Pons (tissue), 1 donor: ENCODE measurements around the gene PSTK.

ENCODE experiments used
- DNase-seq: peaks from one replicate; pipeline ENCODE4 v3.0.0-alpha.2; 2016; ENCODE audit warnings: low spot score

PSTK gene

DNA sequence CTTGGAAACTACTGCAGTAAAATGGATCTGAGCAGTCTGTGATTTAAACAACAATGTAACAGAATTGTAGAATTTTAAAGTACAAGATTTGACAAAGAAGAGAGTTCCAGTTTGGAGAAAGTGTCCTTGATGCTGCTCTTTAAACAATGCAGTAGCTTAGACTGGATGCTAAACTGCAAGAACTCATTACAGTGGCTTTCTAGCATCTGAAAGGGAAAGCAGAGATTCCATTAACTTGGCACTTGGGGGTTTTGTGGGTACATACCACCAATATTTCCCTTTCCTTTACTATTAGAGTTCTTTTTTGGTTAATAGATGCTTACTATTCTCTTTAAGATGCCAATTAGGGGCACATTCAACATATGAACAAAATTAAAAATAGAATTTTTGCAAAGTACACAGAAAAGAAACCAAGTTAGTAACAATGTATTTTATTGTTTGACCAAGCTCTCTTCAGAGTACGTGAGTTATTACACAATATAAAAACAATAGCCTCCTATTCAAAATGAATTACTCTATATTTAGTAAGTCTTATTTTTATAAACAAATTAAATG is 11.9 kb downstream of the PSTK start:
- peak; percentile 78 for DNase-seq

DNA sequence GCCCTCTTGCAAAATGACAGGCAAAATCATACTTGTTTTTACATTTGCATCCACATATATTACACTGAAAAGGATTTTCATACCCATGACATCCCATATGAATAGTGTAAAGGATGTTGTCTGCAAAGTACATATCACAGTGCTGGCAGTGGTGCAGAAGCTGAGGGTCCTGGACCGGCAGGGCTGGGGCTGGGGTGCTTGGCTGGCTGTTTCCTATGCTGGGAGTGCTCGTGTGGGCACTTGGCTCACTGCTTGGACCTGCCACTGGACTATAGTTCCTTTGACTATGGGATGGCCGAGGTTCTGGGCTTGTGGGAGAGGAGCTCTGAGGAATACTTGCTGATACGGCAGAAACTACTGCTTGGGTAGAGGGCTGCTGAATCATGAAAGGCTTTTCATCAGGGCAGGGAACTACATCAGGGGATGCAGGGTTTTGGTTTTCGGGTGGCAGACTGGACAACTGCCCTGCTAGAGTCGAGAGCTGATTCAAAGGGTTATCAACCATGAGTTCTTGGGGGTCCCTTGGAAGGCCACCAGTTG is 13.7 kb downstream of the PSTK start:
- DNase-seq, result no peak

DNA sequence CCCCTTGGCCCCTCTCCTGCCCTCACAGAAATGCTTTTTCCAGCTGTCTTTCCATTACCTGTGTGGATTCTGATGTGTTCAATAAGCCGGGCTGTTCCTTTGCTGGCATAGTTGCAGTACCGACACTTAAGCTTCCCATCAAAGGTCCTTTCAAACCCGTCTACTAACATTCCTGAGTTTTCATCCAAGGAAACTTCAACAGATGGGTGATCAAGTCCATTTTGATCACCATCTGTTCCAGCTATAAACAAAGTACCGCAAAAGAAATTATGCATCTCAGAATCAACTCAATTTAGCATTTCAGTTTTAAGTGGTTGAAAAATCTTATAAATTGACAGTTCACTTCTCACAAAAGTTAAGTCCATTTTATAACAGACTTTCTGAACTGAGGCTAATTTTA is 15.7 kb downstream of the PSTK start:
- no peak for DNase-seq

DNA sequence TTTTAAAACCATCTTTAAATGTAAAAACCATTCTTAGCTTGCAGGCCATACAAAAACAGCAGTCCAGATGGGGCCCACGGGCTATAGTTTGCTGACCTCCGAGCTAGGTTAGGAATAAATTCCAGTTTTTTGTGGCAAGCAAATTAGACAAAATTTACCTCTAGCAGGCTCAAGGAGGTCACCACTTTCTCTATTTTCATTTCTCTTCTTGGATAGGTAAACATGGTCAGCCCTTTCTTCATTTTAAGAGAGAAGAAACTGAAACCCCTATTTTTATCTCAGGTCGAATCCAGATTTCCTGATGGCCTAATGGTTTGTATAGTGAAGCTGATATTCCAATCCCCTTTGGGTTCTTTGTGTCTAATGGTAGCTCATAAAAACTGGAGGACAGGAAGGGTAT is 17.7 kb downstream of the PSTK start:
- no peak for DNase-seq

DNA sequence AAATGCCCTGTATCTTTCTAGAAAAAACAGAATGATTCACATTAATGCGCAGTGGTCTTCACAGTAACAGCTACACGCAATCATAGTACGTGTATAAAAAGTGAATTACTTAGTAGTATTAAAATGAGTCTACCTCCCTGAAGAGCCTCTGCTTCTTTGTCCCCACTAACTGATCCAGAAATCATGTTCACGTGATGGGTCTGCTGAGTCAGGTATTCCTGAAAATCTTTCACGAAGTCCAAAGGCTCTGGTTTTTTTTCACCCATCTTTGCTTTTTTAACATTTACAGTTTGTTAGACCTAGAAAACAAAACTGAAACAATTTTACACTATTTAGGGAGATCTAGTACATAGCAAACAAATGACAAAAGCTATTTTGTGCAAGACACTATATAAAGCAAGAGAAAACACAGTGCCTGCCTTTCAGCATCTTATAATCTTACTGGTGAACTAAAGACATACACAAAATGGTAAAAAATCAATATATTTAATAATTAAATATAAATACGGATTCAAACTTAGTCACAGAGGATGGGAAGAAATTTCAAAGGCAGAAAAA is 18.2 kb downstream of the PSTK start:
- DNase-seq, result no peak

DNA sequence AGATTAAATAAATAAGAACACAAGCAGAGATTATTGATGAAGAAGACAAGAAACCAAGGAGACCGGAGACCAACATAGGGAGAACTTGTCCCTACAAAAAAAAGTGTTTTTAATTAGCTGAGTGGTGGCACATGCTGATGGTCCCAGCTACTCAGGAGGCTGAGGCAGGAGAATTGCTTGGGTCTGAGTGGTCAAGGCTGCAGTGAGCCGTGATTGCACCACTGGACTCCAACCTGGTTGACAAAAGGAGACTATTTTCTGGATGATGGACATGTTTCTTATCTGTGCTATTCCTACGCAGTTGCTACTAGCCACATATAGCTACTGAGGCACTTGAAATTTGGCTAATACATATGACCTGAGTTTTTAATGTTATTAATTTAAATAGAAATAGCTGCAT is 18.7 kb downstream of the PSTK start:
- no peak for DNase-seq

DNA sequence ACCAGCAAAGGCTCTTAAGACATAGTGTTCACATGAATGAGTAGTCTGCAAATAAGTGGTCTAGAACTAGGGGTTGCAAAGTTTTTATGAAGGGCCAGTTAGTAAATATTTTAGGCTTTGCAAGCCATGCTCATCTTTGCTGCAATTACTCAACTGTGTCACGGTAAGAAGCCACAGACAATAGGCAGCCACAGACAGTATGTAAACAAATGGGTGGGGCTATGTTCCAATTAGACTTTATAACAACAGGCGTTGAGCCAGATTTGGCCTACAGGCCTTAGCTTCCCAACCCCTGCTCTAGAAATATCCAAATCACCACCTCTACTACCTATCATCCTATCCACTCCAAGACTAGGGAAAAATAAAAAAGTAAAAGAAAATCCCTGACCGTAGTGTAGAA is 19.1 kb downstream of the PSTK start:
- peak; percentile 54 for DNase-seq

DNA sequence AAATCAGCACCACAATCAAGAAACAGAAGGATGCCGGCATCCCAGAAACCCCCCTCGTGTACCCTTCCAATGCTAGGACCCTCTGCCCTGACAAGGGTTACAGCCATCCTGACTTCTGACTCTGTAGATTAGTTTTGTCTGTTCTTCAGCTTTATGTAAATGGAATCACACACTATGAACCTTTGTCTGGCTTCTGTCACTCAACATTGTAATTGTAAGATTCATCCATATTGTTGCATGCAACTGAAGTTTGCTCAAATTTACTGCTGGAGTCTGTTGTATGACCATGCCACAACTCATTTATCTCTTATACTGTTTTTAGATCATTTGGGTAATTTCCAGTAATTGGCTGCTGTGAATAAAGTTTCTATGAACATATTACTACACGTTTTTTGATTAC is 20.0 kb downstream of the PSTK start:
- peak; percentile 38 for DNase-seq

DNA sequence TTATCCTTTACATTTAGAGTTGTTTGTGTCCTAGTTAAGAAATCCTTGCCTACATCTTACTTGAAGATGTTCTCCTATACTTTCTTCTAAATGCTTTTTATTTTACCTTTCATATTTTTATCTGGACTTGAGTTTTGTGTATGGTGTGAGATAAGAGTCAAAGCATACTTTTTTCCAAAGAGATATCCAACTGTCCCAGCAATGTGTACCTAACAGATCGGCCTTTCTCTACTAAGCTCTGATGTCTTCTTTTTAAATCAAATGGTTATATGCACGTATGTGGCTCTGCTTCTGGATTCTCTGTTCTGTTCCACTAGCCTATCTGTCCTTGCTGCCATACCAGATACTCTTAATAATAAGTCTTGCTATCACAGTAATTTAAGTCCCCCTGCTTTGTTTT is 21.2 kb downstream of the PSTK start:
- no peak for DNase-seq

DNA sequence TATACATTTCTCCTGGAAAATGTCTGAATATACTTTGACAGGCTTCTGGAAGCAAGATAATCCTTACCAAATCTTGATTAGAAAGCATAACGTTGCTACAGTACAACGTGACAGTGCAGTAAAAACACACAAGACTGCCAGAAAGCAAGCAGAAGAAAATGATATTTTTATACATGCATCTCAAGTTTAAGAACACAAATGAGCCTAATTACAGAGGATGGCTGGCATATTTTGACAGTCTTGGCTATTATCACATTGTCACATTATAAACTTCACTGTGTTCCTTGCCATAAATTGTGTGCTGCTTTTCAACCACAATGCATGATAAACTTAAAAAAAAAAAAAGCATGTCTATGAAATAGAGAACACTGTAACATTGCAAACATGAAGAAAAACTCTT is 24.1 kb downstream of the PSTK start:
- DNase-seq, result no peak

DNA sequence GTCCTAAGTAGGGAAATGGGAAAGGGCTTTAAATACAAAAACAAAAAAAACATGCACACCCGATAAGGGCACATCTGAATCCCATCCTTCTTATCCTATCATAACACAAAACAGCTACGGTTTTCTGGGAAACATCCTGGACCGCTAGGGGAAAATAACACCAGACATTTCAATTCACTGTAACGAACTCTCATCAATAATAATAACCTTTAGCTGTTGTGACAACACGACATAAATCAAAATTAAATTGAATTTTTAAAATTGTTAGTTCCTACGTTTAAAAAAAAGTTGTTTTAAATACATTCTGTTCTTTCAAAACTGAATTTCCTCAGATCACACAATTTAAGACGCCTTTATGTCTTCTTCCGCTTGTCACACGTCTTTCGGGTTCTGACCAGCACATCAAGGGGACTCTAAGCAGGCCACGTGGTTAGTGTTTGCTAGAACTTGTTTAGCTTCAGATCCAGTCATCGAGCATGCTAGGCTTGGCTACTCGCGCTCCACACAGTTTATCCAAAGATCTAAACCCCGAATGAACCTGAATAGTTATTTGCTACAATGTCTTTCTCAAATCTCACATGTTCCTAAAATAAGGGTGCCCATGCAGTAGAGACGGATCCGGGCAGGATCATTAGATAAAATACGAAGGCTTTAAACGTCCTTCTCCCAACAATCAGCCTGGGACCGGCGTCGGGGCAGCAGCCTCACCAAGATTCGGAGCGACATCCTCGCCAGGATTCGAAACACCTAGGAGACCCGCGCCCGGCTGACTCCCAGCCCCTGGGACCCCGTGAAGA is 27.6 kb downstream of the PSTK start:
- peak; percentile 77 for DNase-seq

DNA sequence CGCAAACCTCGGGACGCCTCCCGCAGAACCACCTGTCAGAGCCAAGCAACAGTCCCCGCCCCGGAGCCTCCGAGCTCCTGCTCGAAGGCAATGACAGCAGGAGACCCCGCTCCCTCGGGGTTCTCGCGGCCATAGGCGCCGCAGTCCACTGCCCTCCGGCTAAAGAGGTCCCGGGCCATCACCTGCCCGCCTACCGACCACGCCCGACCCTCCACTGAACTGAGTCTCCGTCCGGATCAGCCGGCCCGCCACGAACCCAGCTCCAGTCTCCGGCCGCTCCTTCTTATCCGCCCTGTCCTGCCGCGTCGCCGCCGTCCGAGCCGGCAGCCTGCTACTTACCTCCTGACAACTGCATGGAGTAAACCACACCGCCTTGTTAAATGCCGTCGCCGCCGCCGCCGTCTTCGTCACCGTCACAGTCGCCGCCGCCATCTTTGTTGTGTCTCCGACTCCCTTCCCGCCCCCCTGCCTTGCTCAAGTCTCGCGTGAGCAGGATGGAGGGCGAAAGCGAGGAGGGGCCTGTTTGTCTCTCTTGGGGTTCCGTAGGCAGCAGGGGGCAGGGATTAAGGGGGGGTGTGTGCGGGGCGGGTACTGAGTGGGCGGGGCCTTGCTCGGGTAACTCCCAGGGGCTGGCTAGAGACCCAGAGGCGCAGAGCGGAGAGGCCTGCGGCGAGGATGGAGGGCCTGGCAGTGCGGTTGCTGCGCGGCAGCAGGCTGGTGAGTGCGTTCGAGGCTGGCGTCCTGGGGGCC is 28.3 kb downstream of the PSTK start, which contains the start of the genes ACADSB and IKZF5:
Gene ACADSB, plus strand, starts transcription at position 652 of the 750 bp plus-strand sequence. Its CDS starts 24 bp downstream, at position 676.
Gene IKZF5, minus strand, starts transcription at position 441 of the 750 bp plus-strand sequence. CDS start 10,170 bp downstream, outside the sequence.
- DNase-seq, result peak; percentile 96

DNA sequence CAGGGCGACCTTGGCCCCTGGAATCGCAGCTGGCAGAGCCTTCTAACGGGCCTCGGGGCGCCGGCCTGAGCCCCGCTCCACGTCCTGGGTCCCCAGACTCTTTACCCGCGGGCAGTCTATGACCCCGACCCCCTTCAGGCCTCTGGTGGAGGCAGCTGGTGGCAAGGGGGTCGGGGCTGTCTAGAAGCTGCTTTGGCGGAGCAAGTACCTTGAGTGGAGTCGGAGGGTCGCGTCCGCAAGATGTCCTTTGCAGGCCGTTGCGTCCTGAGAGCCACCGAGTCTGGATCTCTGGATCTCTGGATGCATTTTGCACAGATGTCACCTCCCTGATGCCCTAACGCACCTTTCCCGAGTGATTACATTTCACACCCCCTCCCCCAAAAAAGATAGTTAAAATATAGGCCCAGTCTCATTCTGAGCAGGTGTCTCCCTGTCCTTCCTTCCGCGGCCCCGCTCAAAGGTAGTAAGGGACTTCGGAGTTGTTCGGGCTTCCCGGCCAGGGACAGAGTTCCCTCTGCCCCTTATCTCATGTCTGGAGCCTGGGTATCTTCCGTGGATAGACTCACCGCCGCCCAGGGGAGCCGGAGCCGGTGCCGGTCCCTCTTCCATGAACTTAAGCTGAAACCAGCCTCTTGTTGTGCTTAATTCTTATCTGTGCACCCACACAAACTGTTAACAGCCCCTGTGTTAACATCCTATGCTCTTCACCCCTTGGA is 29.1 kb downstream of the PSTK start:
- no peak for DNase-seq

DNA sequence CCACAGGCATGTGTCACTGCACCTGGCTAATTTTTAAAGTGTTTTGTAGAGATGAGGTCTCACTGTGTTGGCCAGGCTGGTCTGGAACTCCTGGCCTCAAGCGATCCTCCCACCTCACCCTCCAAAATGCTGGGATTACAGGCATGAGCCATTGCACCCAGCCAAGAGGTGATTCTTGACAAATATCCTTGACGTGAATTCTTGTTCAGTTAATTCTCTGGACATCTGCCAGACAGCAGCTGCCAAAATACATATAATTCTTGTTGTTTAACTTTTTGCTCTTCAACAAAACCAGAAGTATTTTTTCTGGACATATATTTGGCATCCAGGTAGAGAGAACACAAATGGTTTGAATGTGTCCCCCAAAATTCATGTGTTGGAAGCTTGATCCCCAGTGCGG is 31.8 kb downstream of the PSTK start:
- no peak for DNase-seq

DNA sequence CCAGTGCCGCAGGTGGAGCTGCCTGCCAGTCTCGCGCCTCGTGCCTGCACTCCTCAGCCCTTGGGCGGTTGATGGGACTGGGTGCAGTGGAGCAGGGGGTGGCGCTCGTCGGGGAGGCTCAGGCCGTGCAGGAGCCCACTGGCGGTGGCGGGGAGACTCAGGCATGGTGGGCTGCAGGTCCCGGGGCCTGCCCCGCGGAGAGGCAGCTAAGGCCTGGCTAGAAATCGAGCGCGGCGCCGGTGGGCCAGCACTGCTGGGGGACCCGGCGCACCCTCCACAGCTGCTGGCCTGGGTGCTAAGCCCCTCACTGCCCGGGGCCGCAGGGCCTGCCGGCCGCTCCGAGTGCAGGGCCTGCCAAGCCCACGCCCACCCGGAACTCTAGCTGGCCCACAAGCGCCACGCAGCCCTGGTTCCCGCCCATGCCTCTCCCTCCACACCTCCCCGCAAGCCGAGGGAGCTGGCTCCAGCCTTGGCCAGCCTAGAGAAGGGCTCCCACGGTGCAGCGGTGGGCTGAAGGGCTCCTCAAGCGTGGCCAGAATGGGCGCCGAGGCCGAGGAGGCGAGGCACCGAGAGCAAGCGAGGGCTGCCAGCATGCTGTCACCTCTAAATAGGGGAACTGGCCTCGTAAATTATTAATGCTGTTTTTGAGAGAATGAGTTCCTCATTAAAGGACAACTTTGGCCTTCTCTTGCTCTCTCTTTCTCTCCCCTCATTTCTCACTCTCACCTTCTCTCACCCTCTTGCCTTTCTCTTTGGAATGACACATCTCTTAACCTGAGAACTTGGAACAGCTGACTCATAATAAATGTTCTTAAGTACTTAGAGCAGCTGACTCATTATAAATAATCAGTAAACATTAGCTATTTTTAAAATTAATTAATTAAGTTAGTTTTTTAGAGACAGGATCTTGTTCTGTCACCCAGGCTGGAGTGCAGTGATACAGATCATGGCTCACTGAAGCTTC is 33.5 kb downstream of the PSTK start:
- DNase-seq, result no peak

DNA sequence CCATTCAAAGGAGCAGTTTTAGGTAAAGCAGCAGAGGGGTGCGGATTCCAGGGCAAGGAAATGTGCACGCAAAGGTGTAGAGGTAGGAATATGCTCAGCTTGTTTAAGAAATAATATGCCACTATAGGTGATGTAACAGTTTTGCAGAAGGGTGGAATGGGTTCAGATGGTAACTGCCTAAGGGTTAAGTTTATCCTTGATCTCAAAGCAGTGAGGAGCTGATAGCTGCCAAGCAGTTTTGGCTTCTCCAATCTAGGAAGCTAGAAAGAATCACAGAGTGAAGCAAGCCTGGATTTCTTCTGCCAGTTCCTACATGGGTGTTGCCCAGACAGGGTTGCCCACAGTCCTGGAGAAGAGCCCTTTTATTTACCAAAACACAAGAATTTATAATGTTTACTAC is 34.6 kb downstream of the PSTK start:
- DNase-seq, result no peak

DNA sequence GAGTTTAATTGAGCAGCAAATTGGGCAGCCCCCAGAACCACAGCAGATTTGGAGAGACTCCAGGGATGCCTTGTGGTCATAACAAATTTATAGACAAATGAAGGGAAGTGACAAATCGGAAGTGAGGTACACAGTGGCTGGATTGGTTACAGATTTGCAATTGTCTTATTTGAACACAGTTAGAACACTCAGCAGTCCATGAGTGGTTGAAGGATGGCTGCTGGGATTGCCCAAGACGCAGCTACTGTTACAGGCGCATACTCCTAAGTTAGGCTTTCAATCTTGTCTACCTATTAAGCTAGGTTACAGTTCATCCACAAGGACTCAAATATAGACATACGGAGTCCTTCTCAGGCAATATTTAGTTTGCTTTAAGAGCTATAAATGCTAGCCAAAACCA is 36.0 kb downstream of the PSTK start:
- DNase-seq, result no peak

DNA sequence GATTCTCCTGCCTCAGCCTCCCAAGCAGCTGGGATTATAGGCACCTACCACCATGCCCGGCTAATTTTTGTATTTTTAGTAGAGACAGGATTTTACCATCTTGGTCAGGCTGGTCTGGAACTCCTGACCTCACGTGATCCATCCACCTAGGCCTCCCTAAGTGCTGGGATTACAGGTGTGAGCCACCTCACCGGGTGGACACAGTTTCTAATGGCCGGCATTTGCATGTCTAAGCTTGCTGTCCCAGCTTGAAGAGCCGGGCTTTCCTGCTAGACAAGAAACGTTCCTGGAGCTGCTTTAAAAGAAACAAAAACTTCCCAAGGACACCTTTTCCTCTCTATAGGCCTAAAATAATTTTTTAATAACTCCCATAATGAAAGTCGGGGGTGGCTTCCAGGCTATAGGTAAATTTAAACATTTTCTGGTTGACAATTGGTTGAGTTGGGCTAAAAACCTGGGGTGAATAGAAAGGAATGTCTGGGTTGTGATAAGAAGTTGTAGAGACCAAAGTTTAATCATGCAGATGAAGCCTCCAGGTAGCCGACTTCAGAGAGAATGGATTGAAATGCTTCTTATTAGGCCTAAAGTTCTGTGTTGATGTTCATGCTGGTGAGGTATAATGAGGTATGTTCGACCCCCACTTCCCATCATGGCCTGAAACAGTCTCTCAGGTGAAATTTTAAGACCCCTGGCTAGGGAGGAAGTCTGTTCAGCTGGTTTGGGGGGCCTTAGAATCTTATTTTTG is 37.4 kb downstream of the PSTK start:
- no peak for DNase-seq

DNA sequence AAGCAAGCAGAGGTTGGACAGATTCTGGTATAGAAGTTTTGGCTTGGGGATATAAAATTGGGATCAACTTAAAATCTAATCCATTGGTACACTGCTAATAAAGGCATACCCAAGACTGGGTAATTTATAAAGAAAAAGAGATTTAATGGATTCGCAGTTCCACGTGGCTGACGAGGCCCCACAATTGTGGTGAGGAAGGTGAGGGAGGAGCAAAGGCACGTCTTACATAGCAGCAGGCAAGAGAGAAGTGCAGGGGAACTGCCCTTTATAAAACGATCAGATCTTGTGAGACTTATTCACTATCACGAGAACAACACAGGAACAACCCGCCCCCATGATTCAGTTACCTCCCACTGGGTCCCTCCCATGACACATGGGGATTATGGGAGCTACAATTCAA is 38.3 kb downstream of the PSTK start:
- DNase-seq, result no peak

DNA sequence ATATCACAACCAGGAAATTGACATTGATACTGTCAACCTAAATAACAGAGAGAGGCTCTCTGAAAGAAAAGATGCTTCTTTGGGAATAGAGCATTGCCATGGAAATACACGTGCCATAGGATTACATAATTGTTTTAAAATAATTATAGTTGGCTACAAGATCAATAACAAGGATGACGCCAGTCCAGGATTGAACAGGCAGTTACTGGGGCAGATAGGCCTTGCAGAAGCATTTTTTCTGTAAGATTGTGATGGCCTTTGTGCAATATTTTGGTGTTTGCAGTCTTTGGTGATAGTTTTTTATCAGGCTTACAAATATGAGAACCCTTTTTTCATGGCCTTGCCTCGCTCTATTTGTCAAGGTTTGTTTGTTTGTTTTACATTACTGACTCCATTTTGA is 39.1 kb downstream of the PSTK start:
- no peak for DNase-seq
